ENCODE data around the gene TTC12. TPM values are rescaled to one million over a fixed set of nuclear protein-coding genes. Genes with fewer than 3 reads are reported as not detected.

Gene TTC12
- total and polyA plus RNA-seq, 12 donors = 3.3 to 18.0 (median 7.8) TPM

DNA sequence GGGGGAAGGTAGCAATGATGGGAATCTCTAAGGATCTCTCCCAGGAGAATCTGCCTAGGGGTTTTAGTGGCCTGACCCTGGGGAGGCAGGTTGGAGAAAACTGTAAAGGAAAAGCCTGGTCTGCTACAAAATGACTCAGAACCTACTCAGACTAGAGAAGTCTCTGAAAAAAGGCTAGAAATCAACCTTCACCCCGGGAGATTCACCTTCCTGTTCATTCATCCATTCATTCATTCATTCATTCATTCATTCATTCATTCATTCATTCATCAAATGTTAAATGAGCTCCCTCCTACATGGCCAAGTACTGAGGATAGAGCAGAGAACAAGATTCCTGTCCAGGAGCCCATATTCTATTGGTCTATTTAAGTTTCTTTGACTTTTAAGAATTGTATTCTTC lies 64.3 kb downstream of the TTC12 start:
- peaks cover 0 to 5% (median 0%) of the 10 kb centered on the region in 9 donors for H3K4me1 ChIP-seq
- no peak for ATAC-seq
- H3K9me3 ChIP-seq = peaks cover 0 to 4% (median 0%) of the 10 kb centered on the region in 11 donors
- H3K36me3 ChIP-seq = no peaks in the 10 kb centered on the region
- no peak for DNase-seq
- intact Hi-C loops (cut with DNase I) = no loop called here
- TF ChIP-seq, protein P1, sequence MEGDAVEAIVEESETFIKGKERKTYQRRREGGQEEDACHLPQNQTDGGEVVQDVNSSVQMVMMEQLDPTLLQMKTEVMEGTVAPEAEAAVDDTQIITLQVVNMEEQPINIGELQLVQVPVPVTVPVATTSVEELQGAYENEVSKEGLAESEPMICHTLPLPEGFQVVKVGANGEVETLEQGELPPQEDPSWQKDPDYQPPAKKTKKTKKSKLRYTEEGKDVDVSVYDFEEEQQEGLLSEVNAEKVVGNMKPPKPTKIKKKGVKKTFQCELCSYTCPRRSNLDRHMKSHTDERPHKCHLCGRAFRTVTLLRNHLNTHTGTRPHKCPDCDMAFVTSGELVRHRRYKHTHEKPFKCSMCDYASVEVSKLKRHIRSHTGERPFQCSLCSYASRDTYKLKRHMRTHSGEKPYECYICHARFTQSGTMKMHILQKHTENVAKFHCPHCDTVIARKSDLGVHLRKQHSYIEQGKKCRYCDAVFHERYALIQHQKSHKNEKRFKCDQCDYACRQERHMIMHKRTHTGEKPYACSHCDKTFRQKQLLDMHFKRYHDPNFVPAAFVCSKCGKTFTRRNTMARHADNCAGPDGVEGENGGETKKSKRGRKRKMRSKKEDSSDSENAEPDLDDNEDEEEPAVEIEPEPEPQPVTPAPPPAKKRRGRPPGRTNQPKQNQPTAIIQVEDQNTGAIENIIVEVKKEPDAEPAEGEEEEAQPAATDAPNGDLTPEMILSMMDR (IDR thresholded peaks at IDR 0.05) = no peak
- WGBS, 2 donors = 82 to 83% methylated on average over 1 of the region's 1 CpG
- H3K27me3 ChIP-seq = peaks cover 0 to 27% (median 3%) of the 10 kb centered on the region in 7 donors
- no peak overlapping the region for H3K27ac ChIP-seq
- H3K4me3 ChIP-seq = no peak overlapping the region

DNA sequence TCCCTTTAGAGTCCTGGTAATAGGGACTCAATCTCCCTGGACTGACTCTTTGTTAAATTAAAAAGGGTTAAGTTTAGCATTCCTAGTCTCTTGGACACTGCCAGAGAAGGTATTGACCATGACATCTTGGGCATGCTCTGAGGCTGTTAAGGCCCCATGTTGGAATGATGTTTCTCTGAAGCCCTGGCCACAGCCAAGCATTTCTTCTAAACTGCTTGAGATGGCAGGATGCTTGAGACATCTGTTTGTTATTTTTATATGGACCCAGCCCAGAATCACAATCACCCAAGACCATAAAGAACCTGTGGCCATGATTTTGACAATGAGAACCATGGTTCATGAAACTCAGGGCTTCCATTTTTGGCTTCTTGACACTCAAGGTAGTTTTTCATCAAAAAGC lies 67.7 kb downstream of the TTC12 start:
- no peaks in the 10 kb centered on the region for H3K36me3 ChIP-seq
- intact Hi-C loops (cut with DNase I) = no loop called here
- peaks cover 0 to 4% (median 0%) of the 10 kb centered on the region in 11 donors for H3K9me3 ChIP-seq
- TF ChIP-seq, protein P1 (IDR thresholded peaks at IDR 0.05) = no peak
- H3K27me3 ChIP-seq = peaks cover 0 to 33% (median 11%) of the 10 kb centered on the region in 7 donors
- peaks cover 0 to 6% (median 0%) of the 10 kb centered on the region in 9 donors for H3K4me1 ChIP-seq
- H3K4me3 ChIP-seq = no peak overlapping the region
- no peak for DNase-seq
- no peak for ATAC-seq
- no peak overlapping the region for H3K27ac ChIP-seq

DNA sequence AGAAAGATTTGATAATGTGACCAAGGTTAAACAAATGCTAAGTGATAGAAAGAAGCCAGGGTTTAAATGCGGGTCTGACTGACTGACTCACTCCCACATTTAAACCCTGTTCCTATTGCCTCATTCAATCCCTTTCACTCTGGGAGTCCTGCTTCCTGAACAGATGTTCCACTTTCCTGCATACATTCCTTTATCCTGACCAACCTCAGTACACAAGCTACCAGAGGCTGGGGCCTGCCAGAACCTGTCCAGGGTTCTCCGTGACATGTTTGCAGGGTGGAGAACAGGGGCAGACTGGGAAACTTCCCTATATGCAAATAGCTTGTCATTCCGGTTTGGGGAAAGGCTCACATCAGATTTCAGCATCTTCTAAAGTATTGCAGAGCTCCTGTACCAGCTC lies 70.2 kb downstream of the TTC12 start:
- 61 to 62% methylated on average over 3 of the region's 3 CpGs for WGBS, 2 donors
- TF ChIP-seq, protein P1 (IDR thresholded peaks at IDR 0.05) = no peak
- H3K9me3 ChIP-seq = peaks cover 0 to 4% (median 0%) of the 10 kb centered on the region in 11 donors
- DNase-seq = no peak
- no peak overlapping the region for H3K4me3 ChIP-seq
- H3K27me3 ChIP-seq = peaks cover 0 to 38% (median 31%) of the 10 kb centered on the region in 7 donors
- intact Hi-C loops (cut with DNase I) = no loop called here
- ATAC-seq = no peak
- peaks cover 0 to 12% (median 0%) of the 10 kb centered on the region in 9 donors for H3K4me1 ChIP-seq
- H3K36me3 ChIP-seq = no peaks in the 10 kb centered on the region
- H3K27ac ChIP-seq = no peak overlapping the region

DNA sequence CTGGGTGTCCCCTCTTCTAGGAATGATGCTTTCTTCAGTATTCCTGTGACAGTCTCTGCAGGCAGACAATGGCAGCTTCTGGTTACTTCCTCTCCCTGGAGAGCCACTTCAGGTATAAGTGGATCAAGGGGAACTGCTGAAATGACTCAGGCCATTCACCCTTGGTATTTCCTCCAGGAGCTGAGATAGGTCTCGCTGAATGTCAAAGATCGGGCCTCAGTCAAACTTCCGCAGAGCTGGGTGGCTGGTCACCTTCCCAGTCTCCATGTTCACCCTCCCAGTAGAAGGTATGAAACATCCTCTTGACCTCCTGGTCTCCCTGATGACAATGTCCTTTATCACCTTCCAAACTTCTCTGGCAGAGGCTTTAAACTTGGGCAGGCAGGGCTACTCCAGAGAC lies 71.4 kb downstream of the TTC12 start:
- 91 to 92% methylated on average over 3 of the region's 3 CpGs for whole genome bisulfite sequencing, 2 donors
- intact Hi-C loops (cut with DNase I) = no loop called here
- peaks cover 0 to 4% (median 0%) of the 10 kb centered on the region in 11 donors for H3K9me3 ChIP-seq
- H3K27me3 ChIP-seq = peaks cover 0 to 42% (median 36%) of the 10 kb centered on the region in 7 donors
- no peak overlapping the region for H3K4me3 ChIP-seq
- peaks cover 0 to 12% (median 0%) of the 10 kb centered on the region in 9 donors for H3K4me1 ChIP-seq
- no peak overlapping the region for H3K27ac ChIP-seq
- H3K36me3 ChIP-seq = no peaks in the 10 kb centered on the region
- no peak for ATAC-seq
- TF ChIP-seq, protein P1 (IDR thresholded peaks at IDR 0.05) = no peak
- no peak for DNase-seq

Data from heart right ventricle (tissue), 16 donors.